Mucosa of stomach (tissue), 1 donor: Measurements from ENCODE around the gene EPHB4.
"Not testable (repeated sequence)": the region's sequence is repeated elsewhere in the genome, so short reads cannot be mapped to it uniquely, and the experiment has no call there.

Experiments
- H3K27me3 ChIP-seq: one replicate; pipeline ENCODE4 v1.7.0; 2013; ENCODE audit warnings: mild to moderate bottlenecking, low read length; ENCODE audit not compliant: control insufficient read depth, insufficient read depth
- H3K36me3 ChIP-seq: one replicate; pipeline ENCODE4 v1.7.0; 2013; ENCODE audit warnings: low read length; ENCODE audit not compliant: control insufficient read depth, insufficient read depth
- H3K4me1 ChIP-seq: one replicate; pipeline ENCODE4 v1.7.0; 2013; ENCODE audit warnings: mild to moderate bottlenecking, low read length; ENCODE audit not compliant: control insufficient read depth, insufficient read depth
- H3K4me3 ChIP-seq: one replicate; pipeline ENCODE4 v1.7.0; 2013; ENCODE audit warnings: low read length
- H3K9ac ChIP-seq: one replicate; pipeline ENCODE4 v1.7.0; 2013; ENCODE audit warnings: mild to moderate bottlenecking, low read length, moderate library complexity
- H3K9me3 ChIP-seq: one replicate; pipeline ENCODE4 v1.7.0; 2013; ENCODE audit warnings: mild to moderate bottlenecking, low read length, moderate library complexity; ENCODE audit not compliant: control insufficient read depth
- donor health status: Pancreatic carcinoma.

Gene EPHB4

DNA sequence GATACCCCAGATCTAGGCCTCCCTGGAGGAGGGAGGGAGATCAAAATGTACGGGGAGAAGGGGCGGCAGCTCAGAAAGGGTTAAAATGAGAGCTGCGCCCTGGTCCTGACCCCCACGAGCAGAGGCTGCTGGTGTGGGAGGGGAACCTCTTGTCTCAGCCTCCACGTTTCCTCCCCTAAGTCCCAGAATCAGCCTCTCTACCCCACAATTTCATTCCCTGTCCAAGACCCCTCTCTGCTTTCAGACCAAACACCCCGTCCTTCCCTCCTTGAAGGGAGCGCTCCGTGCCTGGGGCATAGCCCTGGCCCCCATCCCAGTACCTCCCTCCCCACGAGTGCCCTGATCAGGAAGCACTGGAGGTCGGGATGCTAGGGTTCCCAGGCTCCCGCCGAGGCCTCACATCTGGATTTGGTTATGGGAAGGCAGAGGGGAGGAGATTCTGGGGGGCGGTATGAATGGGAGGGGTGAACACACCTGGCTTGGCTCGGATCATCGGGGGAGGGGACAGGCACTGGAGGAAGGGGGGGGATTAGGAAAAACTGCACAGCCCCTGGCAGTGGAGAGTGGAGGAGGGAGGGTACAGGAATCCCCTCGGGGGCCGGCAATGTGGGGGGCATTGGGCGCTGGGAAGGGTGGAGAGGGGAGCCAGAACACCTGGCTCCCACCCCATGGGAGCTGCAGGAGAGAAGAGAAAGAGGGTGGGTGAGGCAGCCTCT lies 2.7 kb downstream of the EPHB4 start:
- Histone ChIP-seq H3K9me3 (no peaks in the 10 kb centered on the region), H3K27me3 (peaks cover 3% of the 10 kb centered on the region), H3K36me3 (no peaks in the 10 kb centered on the region), H3K4me3 (no peak overlapping the region), H3K9ac (peak overlapping the region; percentile 34), H3K4me1 (peaks cover 29% of the 10 kb centered on the region)

DNA sequence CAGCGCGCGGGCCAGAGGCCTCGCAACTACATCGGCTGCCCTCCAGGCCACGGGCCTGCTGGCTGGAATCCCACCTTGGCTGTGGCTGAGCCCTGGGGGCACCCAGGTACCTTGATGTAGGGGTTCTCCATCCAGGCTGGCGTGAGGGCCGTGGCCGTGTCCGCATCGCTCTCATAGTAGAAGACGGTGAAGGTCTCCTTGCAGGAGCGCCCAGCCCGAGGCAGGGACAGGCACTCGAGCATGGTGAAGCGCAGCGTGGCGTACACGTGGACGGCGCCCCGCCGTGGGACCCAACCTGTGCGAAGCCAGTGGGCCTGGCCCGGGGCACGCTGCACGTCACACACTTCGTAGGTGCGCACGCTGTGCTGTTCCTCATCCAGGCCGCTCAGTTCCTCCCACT lies 3.8 kb downstream of the EPHB4 start:
- Histone ChIP-seq H3K9ac (no peak overlapping the region), H3K4me3 (no peak overlapping the region), H3K9me3 (no peaks in the 10 kb centered on the region), H3K4me1 (peaks cover 26% of the 10 kb centered on the region), H3K36me3 (no peaks in the 10 kb centered on the region), H3K27me3 (peaks cover 3% of the 10 kb centered on the region)

DNA sequence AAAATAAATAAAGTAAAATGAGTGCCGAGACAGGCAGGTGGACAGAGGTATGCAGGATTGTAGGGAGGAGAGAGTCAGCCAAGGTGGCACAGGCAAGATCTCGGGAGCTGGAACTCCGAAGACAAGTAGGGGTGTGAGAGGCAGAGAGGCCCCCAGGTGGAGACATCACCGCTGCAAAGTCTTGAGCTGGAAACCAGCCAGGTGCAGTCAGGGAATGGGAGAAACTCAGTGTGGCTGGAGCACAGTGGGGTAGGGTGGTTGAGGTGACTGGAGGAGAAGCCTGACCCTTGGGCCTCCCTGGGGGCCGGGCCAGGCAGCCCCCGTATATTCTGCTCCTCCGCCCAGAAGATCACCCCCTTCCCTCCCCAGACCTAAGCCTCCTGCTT lies 4.2 kb downstream of the EPHB4 start:
- Histone ChIP-seq H3K4me1 (peaks cover 24% of the 10 kb centered on the region), H3K36me3 (no peaks in the 10 kb centered on the region), H3K27me3 (peaks cover 3% of the 10 kb centered on the region), H3K9me3 (no peaks in the 10 kb centered on the region), H3K9ac (no peak overlapping the region), H3K4me3 (no peak overlapping the region)

DNA sequence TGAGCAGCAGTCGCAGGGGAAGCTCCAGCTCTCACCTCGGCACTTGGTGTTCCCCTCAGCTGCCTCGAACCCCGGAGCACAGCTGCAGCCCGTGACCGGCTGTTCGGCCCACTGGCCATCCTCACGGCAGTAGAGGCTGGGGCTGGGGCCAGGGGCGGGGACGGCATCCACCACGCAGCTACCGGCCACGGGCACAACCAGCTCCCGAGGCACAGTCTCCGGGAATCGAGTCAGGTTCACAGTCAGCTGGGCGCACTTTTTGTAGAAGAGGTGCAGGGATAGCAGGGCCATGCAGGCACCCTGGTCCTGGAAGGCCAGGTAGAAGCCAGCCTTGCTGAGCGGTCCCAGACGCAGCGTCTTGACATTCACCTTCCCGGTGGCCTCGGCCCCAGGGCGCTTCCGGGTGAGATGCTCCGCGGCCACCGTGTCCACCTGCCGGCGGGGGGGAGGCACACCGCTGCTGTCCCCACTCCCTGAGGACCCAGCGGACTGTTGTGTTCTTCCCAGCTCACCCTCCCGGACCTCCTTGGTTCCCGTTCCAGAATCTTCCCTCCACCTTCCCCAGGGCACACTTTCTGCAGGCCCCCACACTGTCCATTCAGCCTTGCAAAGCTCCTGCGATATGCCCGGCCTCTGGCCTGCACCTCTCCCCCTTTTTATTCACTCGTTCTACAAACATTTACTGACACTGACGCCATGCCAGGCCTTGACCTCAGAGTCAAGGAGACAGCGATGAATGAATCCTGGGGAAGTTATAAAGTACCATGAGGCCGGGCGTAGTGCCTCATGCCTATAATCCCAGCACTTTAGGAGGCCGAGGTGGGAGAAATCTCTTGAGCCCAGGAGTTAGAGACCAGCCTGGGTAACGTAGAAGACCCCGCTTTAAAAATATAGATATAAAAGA lies 4.8 kb downstream of the EPHB4 start:
- Histone ChIP-seq H3K4me1 (peaks cover 19% of the 10 kb centered on the region), H3K9ac (no peak overlapping the region), H3K36me3 (no peaks in the 10 kb centered on the region), H3K4me3 (no peak overlapping the region), H3K9me3 (no peaks in the 10 kb centered on the region), H3K27me3 (no peaks in the 10 kb centered on the region)

DNA sequence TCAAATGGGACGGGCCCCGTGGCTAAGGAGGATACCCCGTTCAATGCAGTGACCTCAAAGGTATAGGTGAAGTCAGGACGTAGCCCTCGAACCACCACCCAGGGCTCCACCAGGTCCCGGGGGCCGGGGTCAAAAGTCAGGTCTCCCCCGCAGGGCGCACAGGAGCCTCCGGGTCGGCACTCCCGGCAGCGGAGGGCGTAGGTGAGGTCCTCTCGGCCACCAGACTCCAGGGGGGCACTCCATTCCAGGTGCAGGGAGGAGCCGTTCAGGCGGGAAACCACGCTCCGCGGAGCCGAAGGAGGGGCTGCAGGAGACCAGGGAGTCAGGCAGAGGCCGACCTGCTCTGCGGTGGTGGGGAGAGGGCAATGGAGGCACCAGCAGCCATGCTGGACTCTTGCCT lies 7.7 kb downstream of the EPHB4 start:
- Histone ChIP-seq H3K9ac (no peak overlapping the region), H3K4me3 (no peak overlapping the region), H3K9me3 (no peaks in the 10 kb centered on the region), H3K27me3 (no peaks in the 10 kb centered on the region), H3K4me1 (peaks cover under 1% of the 10 kb centered on the region), H3K36me3 (no peaks in the 10 kb centered on the region)

DNA sequence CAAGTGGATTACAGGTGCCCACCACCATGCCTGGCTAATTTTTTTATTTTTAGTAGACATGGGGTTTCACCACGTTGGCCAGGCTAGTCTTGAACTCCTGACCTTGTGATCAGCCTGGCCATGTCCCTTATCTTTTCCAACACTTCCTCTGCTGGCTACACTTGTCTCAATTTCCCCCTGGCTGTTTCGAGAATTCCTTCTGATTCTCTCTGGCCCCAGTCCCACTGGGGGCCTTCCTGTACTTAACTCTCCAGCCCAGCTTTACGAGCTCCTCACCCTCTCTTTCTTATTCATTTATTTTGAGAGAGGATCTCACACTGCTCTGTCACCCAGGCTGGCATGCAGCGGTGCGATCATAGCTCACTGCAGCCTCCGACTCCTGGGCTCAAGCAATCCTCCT lies 8.5 kb downstream of the EPHB4 start:
- H3K4me1 ChIP-seq = no peaks in the 10 kb centered on the region
- H3K4me3 ChIP-seq = no peak overlapping the region
- no peak overlapping the region for H3K9ac ChIP-seq
- H3K9me3 ChIP-seq = no peaks in the 10 kb centered on the region
- H3K36me3 ChIP-seq = no peaks in the 10 kb centered on the region
- H3K27me3 ChIP-seq = no peaks in the 10 kb centered on the region

DNA sequence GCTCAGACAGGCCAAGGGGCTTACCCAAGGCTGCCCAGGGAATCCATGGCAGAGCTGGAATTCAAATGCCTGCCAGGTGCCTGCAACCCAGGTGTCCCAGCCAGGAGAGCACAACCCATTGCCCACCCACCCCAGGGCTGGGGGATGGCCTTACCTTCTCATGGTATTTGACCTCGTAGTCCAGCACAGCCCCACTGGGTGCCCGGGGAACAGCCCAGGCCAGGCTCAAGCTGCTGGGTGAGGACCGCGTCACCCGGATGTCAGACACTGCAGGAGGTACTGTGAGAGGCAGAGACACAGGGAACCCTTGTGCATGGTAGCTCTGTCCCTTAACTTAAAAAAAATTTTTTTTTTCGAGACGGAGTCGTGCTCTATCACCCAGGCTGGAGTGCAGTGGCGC lies 9.0 kb downstream of the EPHB4 start:
- H3K4me1 ChIP-seq = no peaks in the 10 kb centered on the region
- H3K36me3 ChIP-seq = no peaks in the 10 kb centered on the region
- no peak overlapping the region for H3K9ac ChIP-seq
- no peaks in the 10 kb centered on the region for H3K27me3 ChIP-seq
- H3K4me3 ChIP-seq = no peak overlapping the region
- H3K9me3 ChIP-seq = no peaks in the 10 kb centered on the region

DNA sequence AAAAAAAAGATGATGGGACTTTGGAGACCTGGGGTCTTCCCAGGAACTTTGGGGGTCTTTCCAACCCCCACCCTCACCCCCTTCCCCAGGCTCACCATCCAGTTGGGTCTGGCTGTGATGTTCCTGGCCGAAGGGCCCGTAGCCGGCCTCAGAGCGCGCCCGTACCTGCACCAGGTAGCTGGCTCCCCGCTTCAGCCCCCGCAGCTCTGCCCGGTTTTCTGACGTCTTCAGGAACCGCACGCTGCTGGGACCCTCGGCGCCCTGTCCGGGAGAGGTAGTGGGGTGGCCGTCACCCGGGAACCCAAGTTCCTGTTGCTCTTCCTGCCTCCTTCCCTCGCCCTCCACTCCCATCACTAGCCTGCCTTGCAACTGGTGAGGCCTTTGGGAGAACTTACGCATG lies 10.2 kb downstream of the EPHB4 start:
- H3K9me3 ChIP-seq = no peaks in the 10 kb centered on the region
- H3K27me3 ChIP-seq = no peaks in the 10 kb centered on the region
- no peak overlapping the region for H3K4me3 ChIP-seq
- no peaks in the 10 kb centered on the region for H3K4me1 ChIP-seq
- H3K36me3 ChIP-seq = no peaks in the 10 kb centered on the region
- no peak overlapping the region for H3K9ac ChIP-seq

DNA sequence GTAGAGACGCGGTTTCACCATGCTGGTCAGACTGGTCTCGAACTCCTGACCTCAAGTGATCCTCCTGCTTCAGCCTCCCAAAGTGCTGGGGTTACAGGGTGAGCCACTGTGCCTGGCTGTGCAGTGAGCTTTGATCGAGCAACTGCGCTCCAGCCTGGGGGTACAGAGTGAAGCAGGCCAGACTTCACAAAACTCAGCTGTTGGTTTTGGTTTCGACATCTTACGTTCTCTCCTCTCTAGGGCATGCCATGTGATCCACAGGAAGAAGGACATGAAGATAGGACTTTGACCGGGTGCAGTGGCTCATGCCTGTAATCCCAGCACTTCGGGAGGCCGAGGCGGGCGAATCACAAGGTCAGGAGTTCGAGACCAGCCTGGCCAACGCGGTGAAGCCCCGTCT lies 10.8 kb downstream of the EPHB4 start:
- H3K4me3 ChIP-seq, H3K9me3 ChIP-seq, H3K4me1 ChIP-seq, H3K27me3 ChIP-seq, H3K36me3 ChIP-seq, H3K9ac ChIP-seq: not testable (repeated sequence)

DNA sequence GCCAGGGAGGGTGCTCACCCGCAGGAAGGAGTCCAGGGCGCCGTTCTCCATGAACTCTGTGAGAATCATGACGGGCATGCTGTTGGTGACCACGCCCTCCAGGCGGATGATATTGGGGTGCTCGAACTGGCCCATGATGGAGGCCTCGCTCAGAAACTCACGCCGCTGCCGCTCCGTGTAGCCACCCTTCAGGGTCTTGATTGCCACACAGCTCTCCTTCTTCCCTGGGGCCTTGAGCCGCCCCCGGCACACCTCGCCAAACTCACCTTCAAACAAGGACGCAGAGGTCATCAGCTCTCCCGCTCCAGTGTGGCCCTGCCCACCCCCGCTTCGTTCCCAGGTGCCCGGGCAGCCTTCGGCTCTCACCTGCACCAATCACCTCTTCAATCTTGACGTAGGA lies 14.6 kb downstream of the EPHB4 start:
- H3K9ac ChIP-seq = no peak overlapping the region
- H3K27me3 ChIP-seq = no peaks in the 10 kb centered on the region
- no peaks in the 10 kb centered on the region for H3K9me3 ChIP-seq
- no peaks in the 10 kb centered on the region for H3K36me3 ChIP-seq
- H3K4me1 ChIP-seq = no peaks in the 10 kb centered on the region
- no peak overlapping the region for H3K4me3 ChIP-seq

DNA sequence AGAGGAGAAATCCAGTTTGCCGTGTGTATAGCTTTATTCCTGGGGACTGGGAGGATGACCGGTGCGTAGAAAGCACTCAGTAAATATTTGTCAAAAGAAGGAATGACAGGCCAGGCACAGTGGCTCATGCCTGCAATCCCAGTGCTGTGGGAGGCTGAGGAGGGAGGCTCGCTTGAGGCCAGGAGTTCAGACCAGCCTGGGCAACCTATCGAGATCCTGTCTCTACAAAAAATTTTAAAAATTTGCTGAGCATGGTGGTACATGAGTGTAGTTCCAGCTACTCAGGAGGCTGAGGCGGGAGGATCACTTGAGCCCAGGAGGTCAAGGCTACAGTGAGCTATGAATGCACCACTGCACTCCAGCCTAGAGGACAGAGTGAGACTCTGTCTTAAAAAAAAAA lies 15.8 kb downstream of the EPHB4 start:
- H3K36me3 ChIP-seq = no peaks in the 10 kb centered on the region
- H3K9ac ChIP-seq = no peak overlapping the region
- no peaks in the 10 kb centered on the region for H3K4me1 ChIP-seq
- H3K4me3 ChIP-seq = no peak overlapping the region
- no peaks in the 10 kb centered on the region for H3K27me3 ChIP-seq
- H3K9me3 ChIP-seq = no peaks in the 10 kb centered on the region

DNA sequence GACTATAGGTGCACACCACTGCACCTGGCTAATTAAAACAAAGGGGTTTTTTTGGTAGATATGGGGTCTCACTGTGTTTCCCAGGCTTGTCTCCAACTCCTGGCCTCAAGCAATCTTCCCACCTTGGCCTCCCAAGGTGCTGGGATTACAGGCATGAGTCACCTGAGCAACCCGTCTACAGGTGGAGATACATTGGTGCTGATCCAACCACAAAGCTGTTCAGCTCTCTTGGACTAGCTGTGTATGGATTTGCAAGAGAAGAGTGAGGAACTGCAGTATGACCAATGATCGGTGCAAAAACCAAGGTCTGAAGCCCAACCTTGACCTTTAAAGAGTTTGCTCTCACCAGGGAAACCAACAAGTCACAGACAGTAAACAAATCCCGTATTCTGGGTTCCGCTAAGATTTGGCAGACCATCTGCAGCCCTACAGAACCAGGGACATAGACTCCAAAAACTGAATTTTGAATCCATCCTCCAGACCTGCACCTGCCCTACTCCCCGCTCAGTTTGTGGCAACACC lies 18.9 kb downstream of the EPHB4 start:
- Histone ChIP-seq H3K36me3 (no peaks in the 10 kb centered on the region), H3K27me3 (no peaks in the 10 kb centered on the region), H3K9me3 (no peaks in the 10 kb centered on the region), H3K4me1 (peaks cover 6% of the 10 kb centered on the region), H3K4me3 (no peak overlapping the region), H3K9ac (no peak overlapping the region)
